Activated CD4-positive, CD25-positive, alpha-beta regulatory T cell treated with anti-CD3 and anti-CD28 coated beads, Interleukin-2, amount 50 U/mL, for 16 hours (primary cell): ENCODE data around the gene EPYC.
"Not testable (repeated sequence)": the region's sequence is repeated elsewhere in the genome, so short reads cannot be mapped to it uniquely, and the experiment has no call there.

Source experiments
- DNase-seq: peaks from one replicate; pipeline ENCODE4 v3.0.0-alpha.2; 2020; ENCODE audit warnings: low read depth, low spot score

The EPYC gene

DNA sequence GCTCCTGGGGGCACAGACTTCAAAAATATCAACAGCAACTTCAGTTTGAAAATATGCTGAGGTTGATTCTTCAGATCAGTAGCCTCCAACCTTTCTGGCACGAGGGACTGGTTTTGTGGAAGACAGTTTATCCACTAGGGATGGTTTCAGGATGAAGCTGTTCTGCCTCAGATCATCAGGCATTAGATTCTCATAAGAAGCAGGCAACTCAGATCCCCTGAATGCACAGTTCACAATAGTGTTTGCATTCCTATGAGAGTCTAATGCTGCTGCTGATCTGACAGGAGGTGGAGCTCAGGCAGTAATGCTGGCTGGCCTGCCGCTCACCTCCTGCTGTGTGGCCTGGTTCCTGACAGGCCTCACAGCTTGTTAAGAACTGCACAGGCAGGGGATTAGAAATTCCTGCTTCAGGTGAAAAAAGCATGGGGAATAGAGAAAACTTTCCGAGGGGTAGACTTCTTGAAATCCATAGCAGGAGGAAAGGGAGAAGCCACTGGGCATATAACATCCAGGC lies 12.8 kb downstream of the EPYC start:
- no peak for DNase-seq

DNA sequence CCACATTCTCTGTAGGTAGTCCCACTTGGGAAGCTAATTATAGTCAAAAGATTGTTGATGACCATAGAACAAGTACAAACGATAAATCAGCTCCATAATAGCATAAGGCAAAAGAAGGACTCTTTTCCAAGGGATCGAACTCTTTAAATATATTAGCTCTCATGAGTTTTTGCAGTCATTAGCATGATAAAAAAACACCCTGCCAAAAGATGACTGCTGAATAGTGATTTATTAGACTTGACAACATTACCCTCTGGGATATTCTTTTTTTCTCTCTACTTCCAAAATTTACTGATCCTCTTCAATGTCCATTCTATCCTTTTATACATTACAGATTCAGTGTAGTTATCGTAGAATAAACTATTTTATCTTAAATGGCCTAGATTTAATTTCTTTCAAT lies 14.2 kb downstream of the EPYC start:
- DNase-seq = no peak

DNA sequence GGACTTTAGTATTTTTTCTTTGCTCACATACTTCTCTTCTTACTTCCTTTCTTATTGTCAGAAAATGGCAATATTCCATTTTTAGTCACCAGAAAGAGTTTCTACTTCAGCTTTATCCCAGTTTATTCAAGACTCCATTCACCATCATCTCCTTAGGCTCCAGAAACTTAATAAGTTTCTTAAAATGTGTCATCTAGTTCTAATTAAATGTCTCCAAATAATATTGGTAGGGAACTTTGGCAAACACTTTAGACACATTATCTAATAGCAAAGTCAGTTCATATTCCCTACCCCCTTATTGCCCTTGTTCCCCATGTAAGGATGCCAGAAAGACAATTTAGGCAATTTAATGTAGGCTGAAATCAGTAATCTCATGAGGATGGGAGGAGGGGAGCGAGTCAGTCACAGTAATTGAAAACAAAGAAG lies 15.1 kb downstream of the EPYC start:
- no peak for DNase-seq

DNA sequence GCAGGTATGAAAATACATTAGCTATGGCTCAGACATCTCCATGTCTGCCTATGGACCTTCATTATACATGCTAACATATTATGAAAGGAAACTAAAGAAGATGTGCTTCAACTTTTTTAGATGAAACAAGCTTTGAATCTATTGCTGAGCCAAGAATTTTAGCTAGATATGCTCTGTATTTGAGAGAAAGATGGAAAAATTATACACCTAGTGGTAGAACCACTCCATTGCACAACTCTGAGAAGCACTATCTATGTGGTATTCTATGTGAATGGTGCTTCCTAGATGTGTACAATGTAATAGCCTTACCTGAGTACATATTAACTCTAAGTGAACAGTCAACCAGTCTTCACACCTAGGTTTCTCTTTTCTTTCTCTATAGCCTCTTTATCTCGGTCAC lies 17.3 kb downstream of the EPYC start:
- no peak for DNase-seq

DNA sequence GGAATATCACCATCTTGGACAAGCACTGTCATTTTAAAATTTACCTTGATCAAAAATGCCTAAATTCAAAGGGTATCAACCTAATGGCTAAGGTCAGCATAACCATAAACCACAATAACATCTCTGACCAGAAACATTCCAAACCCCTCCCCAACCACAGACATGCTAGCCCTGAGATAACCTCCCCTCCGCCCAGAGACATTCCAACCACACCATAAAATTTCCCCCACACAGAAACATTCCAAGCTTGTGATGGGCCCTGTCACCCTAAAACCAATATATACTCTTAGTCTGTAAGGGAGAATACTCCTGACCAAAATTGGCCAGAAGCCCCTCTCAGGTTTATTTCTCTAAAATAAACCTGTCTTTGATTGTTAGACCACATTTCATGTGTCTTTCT lies 17.7 kb downstream of the EPYC start:
- no peak for DNase-seq

DNA sequence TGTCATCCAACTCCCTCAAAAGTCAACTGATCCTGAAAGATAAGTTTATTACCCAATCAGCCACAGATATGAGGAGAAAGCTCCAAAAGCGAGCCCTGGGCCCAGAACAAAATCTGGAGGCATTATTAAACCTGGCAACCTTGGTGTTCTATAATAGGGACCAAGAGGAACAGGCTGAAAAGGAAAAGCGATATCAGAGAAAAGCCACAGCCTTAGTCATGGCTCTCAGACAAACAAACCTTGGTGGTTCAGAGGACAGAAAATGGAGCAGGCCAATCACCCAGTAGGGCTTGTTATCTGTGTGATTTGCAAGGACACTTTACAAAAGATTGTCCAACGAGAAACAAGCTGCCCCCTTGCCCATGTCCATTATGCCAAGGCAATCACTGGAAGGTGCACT lies 19.4 kb downstream of the EPYC start:
- DNase-seq = not testable (repeated sequence)

DNA sequence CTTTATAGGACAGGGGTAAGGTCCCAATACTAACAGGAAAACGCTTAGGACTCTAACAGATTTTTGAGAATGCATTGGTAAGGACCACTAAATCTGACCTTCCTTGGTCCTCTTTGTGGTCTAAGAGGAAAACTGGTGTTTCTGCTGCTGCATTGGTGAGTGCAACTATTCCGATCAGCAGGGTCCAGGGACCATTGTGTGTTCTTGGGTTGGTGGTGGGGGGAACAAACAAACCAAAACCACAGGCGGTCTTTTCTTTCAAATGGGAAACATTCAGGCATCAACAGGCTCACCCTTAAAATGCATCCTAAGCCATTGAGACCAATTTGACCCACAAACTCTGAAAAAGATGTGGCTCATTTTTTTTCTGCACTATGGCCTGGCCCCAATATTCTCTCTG lies 20.7 kb downstream of the EPYC start:
- DNase-seq = no peak

DNA sequence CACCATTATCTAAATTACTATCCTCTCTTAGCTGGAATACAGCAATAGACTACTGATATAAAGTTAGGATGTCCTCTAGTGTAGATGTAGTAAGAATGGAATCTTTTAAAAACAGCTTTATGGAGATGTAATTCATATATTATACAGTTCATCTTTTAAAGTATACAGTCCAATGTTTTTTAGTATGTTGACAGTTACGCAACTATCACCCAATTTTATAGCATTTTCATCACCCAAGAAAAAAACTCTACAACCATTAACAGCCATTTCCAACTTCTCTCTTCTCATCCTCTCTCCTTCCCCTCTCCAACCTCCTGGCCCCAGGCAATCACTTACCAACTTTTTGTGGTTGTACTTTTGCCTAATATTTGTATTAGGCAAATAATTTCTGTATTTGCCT lies 22.6 kb downstream of the EPYC start:
- DNase-seq = no peak

DNA sequence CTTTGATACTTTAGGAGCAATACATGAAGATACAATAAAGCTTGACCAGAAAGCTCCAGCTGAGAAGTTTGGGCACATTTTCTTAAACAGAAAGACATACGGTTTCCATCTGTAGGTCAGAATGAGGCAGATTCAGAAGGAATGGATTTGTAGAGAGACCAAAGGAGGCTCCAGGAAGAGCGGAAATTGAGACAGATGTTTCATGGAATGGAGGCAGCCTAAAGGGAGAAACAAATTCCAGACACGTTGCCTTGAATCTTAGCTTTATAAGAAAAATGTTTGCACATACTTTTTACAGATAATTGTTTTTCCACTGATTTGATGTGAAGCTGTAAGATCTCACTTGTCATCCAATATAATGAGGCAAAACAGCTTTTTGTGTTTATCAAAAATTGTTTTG lies 24.8 kb downstream of the EPYC start:
- no peak for DNase-seq

DNA sequence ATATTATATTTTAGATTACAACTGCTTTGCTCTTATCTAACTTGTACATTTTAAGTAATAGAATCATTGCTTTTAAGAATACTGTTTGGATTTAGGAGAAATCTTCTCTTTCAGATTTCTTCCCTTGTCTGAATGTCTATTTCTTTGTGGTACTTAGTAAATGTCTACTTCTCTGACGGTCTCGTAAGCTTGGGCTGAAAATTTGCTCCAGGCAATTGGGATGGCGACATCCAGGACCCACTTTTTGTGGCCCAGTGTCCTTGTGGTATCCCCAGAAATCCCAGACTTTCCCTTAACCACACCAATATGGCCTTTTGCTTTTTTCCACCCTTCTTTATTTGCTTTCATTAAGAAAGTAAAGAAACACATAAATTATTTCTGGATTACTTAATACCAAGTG lies 25.8 kb downstream of the EPYC start:
- DNase-seq = no peak

DNA sequence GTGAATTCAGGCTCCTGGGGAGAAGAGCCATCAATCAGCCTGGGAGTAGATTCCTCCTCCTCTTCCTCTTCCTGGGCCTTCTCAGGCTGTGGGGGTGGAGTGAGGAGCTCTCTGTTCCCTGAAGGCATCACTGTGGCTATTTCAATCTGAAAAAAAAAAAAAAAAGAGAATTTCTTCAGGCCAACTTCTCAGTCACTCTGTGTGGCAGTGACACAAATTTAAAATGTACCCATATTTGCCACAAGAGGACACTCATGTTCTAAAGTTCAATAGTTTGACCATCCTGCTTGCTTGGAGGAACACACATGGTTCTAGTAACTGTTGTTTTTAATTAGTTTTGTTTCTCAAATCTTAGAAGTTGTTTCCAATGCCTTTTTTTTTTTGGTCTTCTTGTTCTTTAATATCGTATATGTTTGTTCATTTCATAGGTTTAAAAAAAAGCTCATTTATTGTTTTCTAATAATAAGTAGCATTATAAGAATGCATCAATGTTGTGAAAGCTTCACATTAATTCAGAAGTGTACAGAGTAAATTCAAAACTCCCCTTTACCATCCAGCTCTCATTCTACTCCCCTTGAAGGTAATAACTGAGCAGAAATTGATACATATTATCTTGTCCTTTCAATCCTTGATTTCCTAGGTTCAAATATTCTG lies 26.5 kb downstream of the EPYC start:
- no peak for DNase-seq

DNA sequence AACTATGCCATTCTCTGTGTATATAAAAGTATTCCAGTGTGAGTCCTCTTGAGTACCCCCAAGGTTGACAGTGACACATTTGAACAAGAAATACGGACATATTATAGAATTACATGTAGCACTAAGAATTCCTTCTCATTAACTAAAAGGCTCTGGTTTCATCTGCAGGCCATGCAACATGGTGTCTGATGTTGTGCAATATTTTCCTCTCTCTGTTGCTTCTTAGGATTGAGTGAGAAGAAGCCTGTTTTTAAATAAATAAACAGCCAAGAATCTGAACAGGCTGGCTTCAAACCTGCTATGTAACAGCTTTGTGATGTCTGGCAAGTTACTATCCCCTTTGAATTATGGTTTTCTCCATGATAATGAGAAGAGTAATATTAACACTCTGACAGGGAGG lies 27.5 kb downstream of the EPYC start:
- no peak for DNase-seq

DNA sequence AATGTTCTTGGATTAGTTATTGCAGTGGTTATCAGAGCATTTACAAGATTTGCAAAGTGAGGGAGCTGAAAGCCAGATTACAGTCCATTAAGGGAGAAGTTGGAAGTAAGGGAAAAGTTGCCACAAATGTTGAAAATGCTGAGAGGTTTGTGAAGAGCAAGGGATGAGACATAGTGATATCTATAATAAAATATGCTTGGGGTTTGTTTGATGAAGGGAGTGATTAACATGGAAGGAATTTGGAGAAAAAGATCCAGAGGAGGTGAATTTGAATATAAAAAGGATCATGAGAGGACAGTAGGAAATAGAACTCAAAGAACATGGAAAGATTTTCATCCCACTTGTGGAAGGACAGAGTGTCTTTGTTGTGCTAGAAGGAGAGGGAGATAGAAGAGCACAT lies 30.5 kb downstream of the EPYC start:
- no peak for DNase-seq

DNA sequence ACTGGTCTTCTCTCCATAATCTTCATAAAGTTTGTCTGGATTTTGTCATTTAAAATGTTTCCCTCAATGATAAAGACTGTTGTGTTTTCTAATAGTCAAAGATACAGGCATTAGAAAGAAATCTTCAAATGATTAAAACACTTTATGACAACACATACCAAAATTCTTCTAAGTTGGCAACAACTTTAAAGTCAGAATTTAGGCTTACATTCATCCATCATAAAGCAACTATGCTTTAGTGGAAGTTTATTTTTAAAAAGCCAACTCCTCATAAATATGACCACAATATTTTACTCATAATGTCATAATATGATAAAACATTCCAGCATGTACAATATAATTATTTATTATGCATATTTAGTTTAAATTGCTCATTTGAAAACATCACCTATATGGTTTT lies 32.5 kb downstream of the EPYC start:
- DNase-seq = no peak

DNA sequence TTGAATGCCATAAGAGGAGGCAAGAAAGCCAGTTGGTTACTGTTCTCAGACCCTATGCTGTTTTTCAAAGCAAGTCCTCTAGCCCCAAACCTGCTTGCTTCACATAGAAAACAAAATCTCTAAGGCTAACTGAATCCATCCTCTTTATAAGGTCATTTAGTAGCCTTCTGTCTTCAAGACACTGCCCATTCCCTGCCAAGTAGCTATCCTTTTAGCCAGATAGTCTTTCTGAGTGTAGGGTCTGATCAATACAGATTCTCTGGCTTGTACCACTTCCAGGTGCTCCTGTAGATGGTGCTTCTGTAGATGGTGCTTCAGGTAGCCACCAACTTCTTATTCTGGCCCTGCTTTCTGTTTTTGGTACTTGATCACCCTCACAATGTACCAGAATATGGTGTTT lies 33.9 kb downstream of the EPYC start:
- DNase-seq = no peak

DNA sequence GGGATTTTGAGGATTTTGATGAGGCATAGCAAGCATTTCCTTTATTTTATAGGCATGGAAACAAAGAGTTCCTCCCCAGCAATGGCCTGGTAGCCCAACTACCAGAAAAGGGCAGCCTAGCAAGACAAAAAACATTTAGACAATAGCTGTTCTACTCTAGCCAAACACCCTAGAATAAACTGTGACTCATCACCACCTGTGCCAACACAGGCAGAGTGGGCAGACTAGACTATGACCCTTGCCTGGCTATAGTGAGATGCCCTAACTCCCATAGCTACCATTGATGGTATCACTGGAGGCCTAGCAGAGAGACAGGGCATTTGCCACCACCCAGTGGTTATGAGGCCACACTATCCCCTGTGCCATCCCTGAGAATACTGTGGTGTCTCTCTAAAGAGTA lies 34.3 kb downstream of the EPYC start:
- no peak for DNase-seq

DNA sequence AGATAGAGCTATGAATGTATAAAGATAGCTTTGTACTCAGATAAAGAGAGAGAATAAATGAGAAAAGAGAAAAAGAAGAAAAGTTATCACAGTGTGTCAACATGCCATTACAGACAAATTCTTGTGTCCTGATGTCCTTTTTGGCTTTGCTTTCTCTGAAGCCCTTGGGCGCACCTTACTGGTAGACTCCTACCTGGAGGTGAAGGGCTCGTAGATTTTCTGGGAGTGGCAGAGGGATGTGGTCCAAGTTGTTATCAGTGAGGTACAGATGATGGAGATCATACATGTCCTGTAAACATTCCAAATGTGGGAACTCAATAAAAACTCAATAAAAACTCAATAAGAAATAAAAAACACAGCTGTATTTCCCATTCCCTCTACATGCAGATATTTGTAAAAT lies 34.9 kb downstream of the EPYC start:
- DNase-seq = no peak

DNA sequence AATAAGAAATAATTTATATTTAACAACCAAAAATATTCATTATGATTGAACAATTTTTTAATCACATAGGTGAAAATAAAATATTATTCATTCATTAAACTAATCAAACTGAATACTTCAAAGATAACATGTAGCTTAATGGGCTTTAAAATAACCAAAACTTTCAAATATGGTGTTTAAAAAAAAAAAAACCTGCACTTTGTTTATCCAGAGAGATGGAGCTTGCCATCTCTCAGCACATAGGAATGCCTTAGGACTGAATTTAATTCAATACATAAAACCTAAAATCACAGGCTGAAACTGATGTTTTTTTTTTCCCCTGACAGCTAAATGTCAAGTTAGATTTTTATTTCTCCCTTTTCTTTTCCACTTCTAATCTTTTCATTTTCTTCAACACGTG lies 35.4 kb downstream of the EPYC start:
- no peak for DNase-seq

DNA sequence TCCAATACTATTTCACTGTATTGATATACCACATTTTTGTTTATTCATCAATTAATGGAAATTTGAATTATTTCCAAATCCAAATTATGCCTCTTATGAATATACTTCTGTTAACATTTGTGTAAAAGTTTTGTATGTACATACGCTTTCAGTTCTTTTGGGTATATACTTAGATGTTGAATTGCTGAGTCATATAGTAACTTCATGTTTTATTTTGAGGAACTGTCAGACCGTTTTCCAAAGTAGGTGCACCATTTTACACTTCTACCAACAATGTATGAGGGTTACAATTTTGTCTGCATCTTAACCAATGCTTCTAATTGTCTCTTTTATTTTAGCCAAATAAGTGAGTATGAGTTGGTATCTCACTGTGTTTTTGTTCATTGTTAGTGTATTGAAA lies 39.6 kb downstream of the EPYC start:
- no peak for DNase-seq

DNA sequence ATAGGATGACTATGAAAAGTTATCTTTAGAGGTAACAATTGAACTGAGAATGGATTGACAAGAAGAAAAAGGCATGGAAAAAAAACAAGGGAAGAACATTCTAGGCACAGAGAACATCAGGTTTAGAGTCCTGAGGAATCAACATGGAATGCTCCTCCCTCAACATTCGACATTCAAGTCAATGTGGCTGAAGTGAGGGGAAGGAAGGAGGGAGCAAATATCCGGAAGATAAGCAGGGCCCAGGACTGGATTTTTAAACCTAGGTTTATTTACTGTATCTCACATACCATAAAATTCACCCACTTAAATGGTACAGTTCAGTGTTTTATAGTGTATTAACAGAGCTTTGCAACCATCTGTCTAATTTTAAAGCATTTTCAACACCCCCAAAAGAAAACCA lies 40.2 kb downstream of the EPYC start:
- DNase-seq = no peak

DNA sequence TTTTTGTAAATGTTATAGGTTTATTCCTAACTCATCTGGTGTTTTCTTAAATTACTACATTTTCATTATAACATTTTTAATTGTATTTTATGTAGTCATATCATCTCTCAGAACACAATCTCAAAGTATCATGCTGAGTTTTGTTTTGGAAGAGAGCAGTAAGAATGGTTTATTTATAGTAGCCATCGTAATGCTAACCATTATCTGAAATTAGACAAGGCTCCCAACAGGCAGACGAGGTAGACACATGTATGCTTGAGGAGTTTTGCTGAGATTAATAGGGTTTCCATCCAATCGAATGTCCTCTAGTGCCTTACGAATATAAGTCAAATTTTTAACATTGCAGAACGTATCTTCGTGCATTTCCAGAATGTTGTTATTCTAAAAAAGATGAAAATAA lies 40.8 kb downstream of the EPYC start:
- no peak for DNase-seq

DNA sequence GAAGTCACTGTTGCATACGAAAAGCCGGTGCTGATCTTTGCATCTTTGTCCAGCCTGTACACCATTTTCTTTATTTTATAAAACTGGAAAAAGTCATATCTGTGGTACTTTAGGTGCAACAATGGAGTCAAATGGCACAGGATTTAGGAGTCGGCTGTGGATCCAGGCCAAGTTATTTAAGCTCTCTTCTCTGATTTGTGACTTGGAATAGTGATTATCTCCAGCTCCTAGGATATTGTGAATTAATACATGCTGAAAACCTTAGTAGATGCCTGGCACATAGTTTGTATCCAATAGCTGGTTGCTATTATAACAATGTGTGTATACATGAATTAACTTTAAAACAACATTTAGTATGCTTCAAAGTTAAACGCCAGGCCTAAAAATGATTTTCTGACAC lies 43.6 kb downstream of the EPYC start:
- no peak for DNase-seq

DNA sequence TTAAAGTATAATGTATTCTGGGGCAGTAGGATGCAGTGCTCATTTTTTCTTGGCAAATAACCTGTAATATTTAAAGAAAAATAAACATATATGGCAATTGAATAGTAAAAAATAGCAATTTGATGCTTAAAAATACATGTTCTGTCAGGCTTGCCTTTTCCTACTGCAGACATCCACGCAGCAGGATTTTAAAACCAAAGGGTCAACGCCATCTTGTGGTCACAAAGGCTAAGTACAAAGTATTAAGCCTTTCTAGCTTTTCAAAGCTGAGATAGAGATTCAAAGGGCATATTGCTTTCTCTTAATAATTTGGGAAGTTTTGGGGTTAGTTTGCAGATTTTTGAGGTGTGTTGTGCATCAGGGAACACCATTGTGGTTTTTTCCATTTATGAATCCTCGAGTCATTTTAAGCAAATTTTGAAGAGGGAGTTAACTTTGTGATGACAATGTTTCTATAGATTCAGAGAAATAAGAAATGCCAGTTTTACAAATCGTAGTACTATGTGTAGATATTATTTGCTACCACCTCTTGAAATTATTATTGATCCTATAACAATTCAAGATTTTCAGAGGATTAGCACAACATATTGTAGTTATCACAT lies 45.1 kb downstream of the EPYC start:
- DNase-seq = no peak

DNA sequence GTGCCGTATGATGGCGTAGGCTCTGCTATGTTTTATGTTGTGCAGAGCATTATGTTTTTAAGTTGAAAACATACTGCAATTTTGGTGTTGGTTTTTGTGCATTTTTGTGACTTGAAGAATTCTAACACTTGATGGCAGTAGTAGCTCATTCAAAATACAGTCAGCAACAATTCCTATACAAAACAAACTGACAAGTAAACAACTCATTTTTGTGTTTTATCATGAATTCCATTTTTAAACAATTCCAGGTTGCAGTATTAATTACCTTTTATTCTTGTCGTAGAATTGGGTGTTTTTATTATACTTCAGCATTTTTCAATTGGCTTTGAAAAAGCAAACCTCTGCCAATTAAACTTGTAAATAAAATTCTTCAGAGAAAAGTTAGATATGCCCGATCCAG lies 45.7 kb downstream of the EPYC start:
- DNase-seq = no peak
